ENCODE measurements around the gene MAGI3.
"Not testable (repeated sequence)": the region's sequence is repeated elsewhere in the genome, so short reads cannot be mapped to it uniquely, and the experiment has no call there.

Gene MAGI3

DNA sequence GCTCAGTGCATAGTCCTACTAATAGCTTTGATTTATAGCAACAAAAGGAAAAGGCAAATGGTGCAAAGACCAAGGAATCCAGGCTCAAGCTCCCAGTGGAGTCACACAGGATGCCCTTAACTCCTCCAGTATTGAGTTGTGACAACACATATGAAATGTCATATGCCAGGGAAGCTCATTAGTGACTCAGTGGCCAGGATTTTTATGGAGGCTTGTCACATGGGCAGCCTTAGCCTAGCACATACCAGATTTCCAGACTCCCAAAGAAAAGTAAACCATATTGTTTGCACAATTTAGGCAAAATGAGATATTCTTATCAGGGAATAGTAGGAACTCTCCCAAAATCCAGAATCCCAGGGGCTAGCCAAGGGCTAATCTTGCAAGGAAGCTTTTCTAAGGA is 129.2 kb downstream of the MAGI3 start:
- DNase-seq: no peak

DNA sequence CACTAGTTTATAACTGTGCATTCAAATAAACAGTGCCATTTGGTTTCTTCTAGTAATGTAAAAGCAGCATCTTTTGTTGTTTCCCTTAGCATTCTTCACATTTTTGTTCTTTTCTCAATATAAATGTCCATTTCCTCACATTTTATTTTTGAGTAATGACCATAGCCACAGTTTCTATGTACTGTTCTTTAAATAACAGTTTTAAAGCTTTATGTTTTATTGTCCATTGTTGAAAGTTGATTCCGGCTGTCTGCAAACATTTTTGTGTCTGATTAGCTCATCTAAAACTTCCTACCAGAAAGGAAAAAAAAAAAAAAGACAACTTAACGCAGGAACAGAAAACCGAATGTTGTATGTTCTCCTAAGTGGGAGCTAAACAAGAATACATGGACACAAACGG is 139.7 kb downstream of the MAGI3 start:
- no peak for DNase-seq

DNA sequence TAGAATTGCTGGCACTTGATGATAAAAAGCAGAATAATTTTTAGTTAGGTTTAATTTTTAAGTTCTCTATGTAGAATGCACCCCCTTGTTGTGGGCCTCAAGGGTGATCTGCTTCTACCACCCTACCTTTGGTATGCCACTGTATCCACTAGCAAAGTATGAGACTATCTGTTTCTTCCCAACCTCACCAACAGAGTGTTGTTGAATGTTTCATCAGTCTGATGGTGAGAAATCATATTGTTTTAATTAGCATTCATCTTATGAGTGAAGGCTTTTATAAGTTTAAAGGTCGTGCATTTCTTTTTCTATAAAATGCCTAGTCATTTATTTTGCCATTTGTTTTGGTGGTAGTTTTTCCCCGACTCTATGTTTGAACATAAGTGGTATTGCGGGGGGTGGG is 141.0 kb downstream of the MAGI3 start:
- no peak for DNase-seq

DNA sequence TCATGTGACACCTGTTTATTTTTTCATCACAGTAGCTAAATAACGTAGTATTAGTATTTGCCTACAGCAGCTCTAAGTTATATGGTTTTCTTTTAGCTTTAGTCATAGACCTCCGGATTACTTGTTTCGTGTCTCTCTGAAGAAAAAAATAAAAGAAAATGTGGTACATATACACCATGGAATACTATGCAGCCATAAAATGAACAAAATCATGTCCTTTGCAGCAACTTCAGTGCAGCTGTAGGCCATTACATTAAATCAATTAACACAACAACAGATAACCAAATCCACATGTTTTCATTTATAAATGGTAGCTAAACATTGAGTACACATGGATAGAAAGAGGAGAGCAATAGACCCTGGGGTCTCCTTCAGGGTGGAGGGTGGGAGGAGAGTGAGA is 142.7 kb downstream of the MAGI3 start:
- no peak for DNase-seq

DNA sequence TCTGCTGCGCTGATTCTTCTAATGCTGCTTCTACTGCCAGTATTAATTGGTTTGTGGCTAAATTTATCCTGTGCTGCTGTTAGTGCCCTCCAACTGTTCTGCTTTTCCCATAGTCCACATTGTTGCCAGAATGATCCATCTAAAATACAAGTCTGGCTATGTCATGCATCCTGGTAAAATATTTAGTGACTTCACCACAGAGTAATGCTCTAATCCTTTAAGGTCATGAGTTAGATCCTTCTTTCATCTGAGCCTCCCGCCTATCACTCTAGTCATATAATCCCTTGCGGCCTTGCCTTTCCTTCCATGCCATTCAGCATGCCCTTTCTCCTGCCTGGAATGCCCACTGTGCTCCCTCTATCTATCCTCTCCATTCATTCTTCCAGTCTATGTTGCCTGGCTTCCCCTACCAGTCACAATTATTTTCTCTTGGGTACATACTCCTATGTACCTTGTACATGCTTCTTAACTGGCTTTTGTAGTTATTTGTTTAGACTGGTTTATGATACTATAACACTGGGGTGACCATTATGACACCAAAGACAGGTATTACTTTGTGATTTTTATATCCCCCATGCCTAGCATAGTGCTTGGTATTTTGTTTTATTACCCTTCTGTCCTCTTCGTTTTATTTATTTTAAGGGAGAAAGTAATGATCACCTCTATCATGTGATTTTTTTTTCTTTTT is 144.0 kb downstream of the MAGI3 start:
- DNase-seq: no peak

DNA sequence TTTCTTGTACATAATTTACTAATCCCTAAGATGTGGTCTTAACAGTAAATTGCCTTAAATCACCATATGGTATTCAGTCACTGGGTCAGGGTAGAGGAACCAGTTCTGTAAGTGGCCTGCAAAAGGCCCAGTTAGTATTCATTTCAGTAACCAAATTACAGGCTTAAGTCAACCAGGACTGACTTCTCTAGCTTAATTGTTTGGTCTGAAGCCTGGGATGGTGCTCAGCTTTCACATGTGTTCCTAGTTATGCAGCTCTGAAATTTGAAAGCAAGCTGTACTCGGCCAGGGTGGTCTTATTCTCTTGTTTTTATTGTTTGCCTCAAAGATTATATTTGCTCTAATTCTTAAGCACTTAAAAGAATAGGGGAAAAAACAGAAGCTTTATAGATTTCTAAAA is 144.6 kb downstream of the MAGI3 start:
- DNase-seq: no peak

DNA sequence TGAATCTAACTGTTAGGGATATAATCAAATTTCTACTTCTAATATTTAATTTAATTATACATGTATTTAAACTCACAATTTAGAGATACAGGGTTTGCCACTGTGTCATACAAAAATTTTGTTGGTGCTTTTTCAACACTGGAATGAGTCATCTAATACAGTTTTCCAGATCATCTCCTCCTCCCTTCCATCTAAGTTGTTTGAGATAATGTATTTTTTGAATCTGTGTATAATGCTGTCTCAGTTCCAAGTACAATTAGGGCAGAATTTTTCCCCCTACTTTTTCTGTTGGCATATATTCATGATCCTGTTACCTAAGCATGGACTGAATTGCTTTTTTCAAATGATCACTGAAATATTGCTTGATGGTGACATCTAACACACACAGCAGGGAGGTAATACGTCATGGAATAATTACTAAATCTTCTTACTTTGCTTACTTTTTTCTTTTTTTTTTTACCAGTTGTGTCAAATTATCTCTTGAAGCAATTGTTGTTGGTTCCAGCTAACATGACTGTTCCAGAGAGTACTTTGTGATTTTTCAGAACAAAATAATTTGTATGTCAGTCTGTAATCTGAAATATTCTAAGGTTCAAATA is 146.0 kb downstream of the MAGI3 start:
- DNase-seq: no peak

DNA sequence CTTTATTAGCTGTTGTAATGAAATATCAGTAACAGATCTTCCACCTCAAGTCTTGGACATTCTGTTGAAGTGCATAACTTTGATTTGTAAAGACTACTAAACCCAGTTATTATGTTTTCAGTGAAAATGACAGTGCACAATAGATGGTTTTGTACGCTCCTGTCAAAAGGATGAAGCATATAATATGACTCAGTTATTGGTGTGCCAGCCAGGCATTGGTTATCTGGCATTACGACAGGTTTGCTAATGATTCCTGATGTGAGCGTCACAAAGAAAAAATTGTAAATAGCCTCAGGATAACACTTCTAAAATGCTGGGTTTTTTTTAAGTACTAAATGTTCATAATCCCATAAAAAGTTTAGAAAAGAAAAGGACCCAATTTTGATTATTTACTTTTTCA is 147.9 kb downstream of the MAGI3 start:
- no peak for DNase-seq

DNA sequence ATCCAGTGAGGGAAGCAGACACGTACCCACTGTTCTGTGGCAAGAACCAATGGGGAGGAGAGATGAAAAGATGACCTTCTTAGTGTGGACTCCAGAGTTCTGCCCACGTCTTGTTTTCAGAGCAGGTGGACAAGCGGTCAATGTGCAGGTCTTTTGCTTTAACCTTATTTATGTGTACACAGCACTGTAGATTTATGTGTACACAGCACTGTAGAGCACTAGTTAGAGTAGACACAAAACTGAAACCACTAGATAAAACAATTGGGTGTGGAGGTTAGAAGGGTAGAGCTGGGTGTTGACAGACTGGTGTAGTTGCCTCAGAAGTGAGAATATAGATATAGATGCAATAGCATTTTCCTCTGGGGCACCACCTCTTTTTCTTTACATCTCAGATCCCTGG is 150.0 kb downstream of the MAGI3 start:
- DNase-seq: no peak

DNA sequence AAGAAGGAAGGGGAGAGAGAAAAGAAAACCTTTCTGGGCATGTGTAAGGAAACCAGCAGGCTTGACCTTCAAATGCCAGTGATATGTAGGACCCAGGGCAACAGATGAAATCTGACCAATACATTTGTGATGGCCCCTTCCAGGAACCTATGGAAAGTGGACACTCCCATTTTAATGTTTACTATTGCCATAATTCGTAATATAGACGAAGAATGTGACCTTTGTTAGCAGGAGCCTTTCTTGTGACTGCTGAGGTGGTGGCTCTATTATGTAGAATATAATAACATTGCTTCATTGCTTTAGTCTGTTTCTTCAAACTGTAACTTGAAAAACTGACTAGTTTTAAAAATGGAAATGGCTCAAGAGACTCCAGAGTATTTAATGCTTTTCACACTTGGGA is 150.8 kb downstream of the MAGI3 start:
- DNase-seq: no peak

DNA sequence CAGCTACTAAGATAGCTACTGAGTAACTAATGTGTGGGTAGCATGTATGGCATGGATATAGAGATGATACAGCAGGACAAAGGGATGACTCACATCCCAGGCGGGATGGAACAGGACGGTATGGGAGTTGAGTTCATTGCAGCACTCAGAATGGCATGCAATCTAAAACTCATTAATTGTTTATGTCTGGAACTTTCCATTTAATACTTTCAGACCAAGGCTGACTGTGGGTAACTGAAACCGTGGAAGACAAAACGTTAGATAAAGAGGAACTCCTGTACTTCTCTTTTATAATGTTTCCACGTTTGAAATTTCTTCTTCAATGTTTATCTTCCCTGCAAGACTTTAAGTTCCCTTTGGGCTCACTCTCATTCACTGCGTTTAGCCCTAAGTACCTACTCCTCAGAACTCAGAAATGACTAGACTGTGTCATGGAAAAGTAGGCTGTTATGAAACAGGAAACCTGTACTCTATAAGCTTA is 151.9 kb downstream of the MAGI3 start:
- DNase-seq: no peak

DNA sequence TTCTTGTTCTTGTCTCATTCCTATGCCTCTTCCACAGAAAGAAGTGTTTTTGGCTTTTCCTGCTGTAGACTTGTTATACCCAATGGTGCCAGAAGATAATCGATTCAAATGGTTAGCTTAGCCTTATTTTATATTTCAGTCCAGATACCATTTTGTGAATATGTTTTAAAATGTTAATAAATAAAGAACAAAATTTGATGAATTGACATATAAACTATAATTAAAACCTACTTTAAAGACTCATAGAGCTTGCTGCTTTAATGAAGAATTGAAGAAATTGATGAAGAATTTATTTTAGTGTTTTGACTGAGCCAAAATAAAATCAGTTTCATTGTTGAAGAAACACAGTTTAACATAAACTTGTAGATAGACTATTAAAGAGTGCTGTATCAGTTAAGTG is 152.8 kb downstream of the MAGI3 start:
- no peak for DNase-seq

DNA sequence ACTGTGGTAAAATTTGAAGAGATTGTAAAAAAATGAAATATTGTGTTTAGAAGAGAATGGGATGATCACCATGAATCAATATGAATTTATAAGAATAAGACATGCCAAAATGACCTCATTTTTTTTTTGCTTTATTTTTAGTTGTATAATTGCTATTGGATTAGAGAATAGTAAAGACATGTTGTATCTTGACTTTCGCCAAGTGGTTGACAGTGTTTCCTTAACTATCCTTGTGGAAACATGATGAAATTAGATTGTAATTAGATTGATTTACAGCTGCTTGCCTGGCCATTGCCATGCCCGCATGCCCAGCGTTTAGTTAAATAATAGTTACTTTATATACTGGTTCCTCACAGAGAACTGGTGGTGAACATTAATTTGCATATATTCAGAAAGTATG is 154.9 kb downstream of the MAGI3 start:
- no peak for DNase-seq

DNA sequence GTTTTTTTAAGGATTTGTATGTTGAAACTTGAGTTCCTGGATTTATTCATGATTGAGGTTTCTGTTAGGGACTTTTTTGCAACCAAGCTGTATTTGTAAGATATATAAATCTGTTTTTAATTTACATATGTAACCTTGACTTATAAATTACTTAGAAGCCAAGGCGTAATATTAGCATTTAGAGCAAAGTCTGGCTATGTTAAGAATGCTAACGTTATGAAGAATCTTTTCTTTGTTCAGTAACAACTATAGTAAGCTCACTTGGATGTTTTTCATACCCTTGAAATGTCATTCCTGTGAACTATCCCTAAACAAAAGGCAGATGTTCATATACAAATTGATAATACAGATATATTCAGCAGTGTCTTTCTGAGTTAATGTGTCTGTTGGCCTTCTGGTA is 155.3 kb downstream of the MAGI3 start:
- no peak for DNase-seq

DNA sequence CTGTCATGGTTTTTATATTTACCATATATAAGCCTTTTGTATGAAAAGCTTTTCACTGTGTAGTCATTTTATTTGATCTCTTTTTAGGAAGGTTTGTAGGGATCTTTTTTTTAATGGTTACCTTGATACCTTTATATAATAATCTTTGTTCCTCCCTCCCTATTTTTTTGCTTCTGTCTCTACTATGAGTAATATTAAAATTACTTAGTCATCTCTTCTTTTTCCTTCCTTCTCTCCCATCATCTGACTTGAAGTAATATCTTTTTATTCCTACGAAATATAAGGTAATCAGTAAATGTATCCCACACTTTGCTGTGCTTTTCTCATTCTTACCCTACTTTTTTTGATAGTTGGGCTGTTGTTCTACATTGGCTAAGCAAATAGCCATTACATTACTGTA is 161.4 kb downstream of the MAGI3 start:
- DNase-seq: no peak

DNA sequence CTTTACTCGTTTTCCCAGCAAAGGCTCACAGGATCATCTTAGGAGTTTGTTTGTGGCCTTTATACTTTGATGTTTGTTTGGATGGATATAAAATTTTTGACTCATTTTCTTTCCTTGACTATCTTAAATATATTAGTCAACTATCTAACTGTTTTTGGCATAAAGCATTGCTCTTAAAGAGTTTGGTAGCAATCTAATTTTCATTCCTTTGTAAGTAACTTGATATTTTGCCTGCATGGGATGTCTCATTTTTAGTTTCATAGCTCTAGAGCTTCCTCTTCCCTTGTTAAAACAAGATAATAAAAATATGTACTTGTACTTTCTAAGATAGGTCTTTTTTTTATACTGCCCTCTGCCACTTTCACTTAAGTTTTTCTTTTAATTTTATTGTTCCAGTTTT is 161.9 kb downstream of the MAGI3 start:
- DNase-seq: no peak

DNA sequence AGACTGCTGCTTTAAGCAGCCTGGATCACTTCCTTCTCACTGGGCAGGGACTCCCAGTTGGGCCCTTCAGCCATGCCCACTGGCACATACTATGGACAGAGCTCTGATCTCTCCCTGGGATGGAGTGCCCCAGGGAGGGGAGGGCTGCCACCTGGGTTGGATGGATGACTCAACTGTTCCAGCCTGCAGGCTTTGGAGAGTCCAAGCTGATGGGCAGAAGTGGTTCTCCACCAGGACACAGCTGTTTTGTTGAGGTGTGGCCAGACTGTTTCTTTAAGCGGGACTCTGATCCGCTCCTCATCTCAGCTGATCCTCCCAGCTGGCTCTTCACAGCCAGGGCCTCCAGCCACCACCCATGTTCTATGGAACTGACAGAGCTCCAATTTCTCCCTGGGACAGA is 166.9 kb downstream of the MAGI3 start:
- DNase-seq: no peak

DNA sequence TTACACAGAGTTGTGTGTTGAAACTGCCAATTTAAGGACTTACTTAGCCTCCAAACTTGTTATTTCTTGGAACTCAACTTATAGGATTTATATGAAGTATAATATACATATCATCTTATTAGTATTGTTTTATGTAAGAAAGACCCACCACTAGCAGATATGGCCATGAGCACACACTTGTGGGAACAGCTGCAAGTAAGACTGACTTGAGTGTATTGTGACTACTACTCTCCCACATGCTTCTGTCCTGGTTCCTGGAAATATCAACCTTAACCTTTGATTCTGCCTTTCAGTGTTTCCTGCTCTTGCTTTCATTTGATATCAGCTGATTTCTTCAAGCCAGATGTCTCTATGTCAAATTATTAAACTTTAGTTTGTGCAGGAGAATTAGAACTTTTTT is 175.3 kb downstream of the MAGI3 start:
- no peak for DNase-seq

DNA sequence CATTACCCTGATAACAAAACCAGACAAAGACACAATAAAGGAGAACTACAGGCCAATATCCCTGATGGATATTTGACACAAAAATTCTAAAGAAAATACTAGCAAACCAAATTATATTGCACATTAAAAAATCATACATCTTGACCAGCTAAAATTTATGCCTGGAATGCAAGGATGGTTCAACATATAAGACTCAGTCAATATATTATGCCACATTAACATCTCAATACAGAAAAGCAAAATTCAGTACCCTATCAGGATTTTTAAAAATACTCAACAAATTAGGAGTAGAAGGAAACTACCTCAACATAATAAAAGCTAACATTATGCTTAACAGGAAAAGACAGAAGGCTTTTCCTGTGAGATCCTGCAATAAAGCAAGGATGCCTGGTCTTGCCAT is 177.1 kb downstream of the MAGI3 start:
- no peak for DNase-seq

DNA sequence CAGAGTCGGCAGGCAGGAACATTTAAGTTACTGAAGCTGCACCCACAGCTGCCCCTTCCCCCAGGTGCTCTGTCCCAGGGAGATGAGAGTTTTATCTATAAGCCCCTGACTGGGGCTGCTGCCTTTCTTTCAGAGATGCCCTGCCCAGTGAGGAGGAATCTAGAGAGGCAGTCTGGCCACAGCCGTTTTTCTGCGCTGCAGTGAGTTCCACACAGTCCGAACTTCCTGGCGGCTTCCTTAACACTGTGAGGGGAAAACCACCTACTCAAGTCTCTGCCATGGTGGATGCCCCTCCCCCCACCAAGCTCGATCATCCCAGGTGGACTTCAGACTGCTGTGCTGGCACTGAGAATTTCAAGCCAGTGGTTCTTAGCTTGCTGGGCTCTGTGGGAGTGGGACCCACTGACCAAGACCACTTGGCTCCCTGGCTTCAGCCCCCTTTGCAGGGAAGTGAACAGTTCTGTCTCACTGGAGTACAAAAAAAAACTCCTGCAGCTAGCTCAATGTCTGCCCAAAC is 185.5 kb downstream of the MAGI3 start:
- not testable (repeated sequence) for DNase-seq

DNA sequence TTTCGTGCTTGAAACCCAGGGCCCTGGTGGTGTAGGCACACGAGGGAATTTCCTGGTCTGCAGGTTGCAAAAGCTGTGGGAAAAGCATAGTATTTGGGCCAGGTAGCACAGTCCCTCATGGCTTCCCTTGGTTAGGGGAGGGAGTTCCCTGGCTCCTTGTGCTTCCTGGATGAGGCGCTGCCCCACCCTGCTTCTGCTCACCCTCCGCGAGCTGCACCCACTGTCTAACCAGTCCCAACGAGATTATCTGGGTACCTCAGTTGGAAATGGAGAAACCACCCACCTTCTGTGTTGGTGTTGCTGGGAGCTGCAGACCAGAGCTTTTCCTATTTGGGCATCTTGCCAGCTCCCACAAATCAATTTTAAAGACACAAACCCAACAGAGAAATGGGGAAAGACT is 186.0 kb downstream of the MAGI3 start:
- no peak for DNase-seq

DNA sequence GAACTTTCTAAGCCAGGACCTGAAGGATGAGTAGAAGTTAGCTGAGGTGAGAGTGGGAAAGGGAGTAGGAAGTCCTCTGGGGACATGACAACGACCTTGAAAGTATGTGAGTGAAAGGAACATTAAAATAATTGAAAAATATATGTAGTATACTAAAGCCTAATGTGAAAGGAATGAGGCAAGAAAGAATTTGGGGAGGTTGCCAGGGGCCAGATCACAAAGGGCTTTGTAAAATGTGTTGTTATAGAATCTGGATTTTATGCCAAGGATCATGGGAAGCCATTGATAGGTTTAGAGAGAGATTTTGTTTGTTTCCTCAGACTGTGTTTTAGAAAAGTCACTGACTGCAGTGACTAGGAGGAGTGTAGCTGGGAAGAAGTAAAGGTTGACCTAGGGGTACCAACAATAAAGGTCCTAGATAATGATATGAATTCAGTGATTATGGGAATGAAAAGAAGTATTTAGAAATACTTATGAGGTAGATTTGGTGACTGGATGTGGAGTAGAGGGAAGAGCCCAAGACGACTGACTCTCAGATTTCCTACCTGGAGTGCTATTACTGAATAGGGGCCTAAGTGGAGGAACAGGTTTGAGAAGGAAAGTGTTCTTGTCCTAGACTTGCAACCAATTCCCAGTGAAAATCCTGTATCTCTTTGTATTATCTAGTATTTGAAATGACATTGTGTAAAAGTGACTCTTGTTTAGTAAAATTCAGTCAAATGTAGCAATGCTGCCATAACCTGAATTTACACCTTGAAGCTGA is 189.1 kb downstream of the MAGI3 start:
- DNase-seq: no peak

DNA sequence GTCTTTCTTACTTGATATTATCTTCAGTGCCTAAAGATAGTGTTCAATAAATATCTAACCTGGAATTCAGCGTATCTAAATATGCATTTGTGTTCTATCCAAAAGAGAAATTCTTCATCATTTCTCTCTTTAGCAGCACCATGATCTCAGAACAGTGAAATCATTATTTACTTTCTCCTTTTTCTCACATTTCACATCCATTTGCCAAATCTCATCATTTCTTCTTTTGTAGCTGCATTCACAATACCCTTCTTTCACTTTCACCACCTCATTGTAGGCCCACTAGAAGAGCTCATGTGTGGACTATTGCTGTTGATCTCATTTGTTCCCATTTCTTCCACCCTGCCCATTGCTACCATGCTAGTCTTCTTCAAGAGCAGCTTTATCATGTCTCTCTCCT is 191.0 kb downstream of the MAGI3 start:
- no peak for DNase-seq

DNA sequence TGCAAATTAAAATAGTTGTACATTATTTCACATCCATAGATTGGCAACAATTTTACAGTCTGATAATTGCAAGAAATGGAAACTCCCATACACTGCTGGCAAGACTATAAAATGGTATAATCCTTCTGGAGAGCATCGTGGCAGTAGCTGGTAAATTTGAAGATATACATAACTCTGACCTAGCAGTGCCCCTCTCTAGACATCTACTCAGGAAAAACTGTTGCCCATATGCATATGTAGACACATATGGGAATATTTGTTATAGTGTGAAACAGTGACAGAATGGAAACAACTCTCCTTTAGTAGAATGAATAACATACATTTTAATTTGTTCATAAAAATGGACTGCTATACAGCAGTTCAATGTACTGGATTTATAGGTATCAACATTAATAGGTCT is 191.8 kb downstream of the MAGI3 start:
- DNase-seq: no peak
